ENCODE results near the gene NACA. TPM values are rescaled to one million over a fixed set of nuclear protein-coding genes. Genes with fewer than 3 reads are reported as not detected.

Gene NACA
- total and polyA plus RNA-seq, 2 experiments from 2014 or later: 1,081 to 2,495 TPM

DNA sequence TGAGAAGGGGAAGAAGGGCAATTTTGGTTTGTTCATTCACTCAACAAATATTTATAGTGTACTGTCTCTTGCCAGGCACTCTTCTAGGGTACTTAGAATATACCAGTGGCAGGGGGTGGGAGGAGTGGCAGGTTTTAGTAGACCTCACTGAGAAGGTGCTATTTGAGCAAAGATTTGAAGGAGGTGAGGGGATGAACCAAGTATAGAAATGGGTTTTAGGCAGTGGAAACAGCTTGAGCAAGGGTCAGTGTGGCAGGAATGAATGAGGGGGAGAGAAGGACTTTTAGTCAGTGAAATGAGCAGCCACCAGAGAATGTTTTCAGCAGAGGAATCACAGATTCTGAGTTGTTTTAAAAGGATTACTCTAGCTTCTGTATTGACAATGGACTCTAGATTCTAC lies 24.8 kb upstream of the NACA start (continued):
- TF ChIP-seq STAT1 (IDR thresholded peaks at IDR 0.05; ENCODE audit: unreplicated experiment): no peak
- TF ChIP-seq CREB1 (CRISPR knock-in tag; IDR thresholded peaks at IDR 0.05; ENCODE audit: low read depth): no peak
- no peak for TF ChIP-seq ETS1 (IDR thresholded peaks at IDR 0.05)
- TF ChIP-seq, protein P1, sequence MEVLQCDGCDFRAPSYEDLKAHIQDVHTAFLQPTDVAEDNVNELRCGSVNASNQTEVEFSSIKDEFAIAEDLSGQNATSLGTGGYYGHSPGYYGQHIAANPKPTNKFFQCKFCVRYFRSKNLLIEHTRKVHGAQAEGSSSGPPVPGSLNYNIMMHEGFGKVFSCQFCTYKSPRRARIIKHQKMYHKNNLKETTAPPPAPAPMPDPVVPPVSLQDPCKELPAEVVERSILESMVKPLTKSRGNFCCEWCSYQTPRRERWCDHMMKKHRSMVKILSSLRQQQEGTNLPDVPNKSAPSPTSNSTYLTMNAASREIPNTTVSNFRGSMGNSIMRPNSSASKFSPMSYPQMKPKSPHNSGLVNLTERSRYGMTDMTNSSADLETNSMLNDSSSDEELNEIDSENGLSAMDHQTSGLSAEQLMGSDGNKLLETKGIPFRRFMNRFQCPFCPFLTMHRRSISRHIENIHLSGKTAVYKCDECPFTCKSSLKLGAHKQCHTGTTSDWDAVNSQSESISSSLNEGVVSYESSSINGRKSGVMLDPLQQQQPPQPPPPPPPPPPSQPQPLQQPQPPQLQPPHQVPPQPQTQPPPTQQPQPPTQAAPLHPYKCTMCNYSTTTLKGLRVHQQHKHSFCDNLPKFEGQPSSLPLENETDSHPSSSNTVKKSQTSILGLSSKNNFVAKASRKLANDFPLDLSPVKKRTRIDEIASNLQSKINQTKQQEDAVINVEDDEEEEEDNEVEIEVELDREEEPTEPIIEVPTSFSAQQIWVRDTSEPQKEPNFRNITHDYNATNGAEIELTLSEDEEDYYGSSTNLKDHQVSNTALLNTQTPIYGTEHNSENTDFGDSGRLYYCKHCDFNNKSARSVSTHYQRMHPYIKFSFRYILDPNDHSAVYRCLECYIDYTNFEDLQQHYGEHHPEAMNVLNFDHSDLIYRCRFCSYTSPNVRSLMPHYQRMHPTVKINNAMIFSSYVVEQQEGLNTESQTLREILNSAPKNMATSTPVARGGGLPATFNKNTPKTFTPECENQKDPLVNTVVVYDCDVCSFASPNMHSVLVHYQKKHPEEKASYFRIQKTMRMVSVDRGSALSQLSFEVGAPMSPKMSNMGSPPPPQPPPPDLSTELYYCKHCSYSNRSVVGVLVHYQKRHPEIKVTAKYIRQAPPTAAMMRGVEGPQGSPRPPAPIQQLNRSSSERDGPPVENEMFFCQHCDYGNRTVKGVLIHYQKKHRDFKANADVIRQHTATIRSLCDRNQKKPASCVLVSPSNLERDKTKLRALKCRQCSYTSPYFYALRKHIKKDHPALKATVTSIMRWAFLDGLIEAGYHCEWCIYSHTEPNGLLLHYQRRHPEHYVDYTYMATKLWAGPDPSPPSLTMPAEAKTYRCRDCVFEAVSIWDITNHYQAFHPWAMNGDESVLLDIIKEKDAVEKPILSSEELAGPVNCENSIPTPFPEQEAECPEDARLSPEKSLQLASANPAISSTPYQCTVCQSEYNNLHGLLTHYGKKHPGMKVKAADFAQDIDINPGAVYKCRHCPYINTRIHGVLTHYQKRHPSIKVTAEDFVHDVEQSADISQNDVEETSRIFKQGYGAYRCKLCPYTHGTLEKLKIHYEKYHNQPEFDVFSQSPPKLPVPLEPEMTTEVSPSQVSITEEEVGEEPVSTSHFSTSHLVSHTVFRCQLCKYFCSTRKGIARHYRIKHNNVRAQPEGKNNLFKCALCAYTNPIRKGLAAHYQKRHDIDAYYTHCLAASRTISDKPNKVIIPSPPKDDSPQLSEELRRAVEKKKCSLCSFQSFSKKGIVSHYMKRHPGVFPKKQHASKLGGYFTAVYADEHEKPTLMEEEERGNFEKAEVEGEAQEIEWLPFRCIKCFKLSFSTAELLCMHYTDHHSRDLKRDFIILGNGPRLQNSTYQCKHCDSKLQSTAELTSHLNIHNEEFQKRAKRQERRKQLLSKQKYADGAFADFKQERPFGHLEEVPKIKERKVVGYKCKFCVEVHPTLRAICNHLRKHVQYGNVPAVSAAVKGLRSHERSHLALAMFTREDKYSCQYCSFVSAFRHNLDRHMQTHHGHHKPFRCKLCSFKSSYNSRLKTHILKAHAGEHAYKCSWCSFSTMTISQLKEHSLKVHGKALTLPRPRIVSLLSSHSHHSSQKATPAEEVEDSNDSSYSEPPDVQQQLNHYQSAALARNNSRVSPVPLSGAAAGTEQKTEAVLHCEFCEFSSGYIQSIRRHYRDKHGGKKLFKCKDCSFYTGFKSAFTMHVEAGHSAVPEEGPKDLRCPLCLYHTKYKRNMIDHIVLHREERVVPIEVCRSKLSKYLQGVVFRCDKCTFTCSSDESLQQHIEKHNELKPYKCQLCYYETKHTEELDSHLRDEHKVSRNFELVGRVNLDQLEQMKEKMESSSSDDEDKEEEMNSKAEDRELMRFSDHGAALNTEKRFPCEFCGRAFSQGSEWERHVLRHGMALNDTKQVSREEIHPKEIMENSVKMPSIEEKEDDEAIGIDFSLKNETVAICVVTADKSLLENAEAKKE (CRISPR knock-in tag; IDR thresholded peaks at IDR 0.05): no peak

GRCh38 chr12:56749359-56749758 lies 24.3 kb upstream of the NACA start:
- Histone ChIP-seq H3K4me2 (no peak overlapping the region), H3K4me3 (no peak overlapping the region), H4K20me1 (replicated peaks; ENCODE audit: insufficient read depth) (peaks cover 6% of the 10 kb centered on the region; the same call in 1 of the 2 replicates), H3K36me3 (ENCODE audit: insufficient read depth) (peaks cover 29% of the 10 kb centered on the region), H3K27me3 (ENCODE audit: insufficient read depth) (no peaks in the 10 kb centered on the region), H3F3A (replicated peaks; ENCODE audit: low read depth) (peaks cover 12% of the 10 kb centered on the region; the same call in 1 of the 2 replicates), H2AFZ (no peak overlapping the region), H3K4me1 (ENCODE audit: insufficient read depth) (peaks cover 7% of the 10 kb centered on the region; the same call in 1 of the 2 replicates), H3K27ac (ENCODE audit: low read depth) (peak overlapping the region; percentile 26; the same call in 1 of the 2 replicates), H3K9me2 (ENCODE audit: insufficient read depth) (no peaks in the 10 kb centered on the region), H3K79me2 (replicated peaks; ENCODE audit: insufficient read depth) (peaks cover 17% of the 10 kb centered on the region)
- DNase-seq (ENCODE audit: low spot score): no peak
- peaks cover 1% of the 10 kb centered on the region for H3K27me3 Mint-ChIP-seq (ENCODE audit: insufficient read depth, low read depth, poor library complexity)
- no peak overlapping the region for H3K27ac Mint-ChIP-seq
- H3K4me3 Mint-ChIP-seq: no peak overlapping the region
- peaks cover 12% of the 10 kb centered on the region; the same call in 2 of the 3 replicates for H3K4me1 Mint-ChIP-seq
- peaks cover 63% of the 10 kb centered on the region for H3K36me3 Mint-ChIP-seq (ENCODE audit: low read depth)
- no peaks in the 10 kb centered on the region for H3K9me3 Mint-ChIP-seq
- ATAC-seq: no peak
- no peak for TF ChIP-seq NANOG (IDR thresholded peaks at IDR 0.05; ENCODE audit: borderline replicate concordance)
- TF ChIP-seq, protein P2, sequence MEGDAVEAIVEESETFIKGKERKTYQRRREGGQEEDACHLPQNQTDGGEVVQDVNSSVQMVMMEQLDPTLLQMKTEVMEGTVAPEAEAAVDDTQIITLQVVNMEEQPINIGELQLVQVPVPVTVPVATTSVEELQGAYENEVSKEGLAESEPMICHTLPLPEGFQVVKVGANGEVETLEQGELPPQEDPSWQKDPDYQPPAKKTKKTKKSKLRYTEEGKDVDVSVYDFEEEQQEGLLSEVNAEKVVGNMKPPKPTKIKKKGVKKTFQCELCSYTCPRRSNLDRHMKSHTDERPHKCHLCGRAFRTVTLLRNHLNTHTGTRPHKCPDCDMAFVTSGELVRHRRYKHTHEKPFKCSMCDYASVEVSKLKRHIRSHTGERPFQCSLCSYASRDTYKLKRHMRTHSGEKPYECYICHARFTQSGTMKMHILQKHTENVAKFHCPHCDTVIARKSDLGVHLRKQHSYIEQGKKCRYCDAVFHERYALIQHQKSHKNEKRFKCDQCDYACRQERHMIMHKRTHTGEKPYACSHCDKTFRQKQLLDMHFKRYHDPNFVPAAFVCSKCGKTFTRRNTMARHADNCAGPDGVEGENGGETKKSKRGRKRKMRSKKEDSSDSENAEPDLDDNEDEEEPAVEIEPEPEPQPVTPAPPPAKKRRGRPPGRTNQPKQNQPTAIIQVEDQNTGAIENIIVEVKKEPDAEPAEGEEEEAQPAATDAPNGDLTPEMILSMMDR (conservative IDR thresholded peaks at IDR 0.05; ENCODE audit: low read depth in 2 of 2): no peak
- no peak for TF ChIP-seq EZH2phosphoT487 (IDR thresholded peaks at IDR 0.05; ENCODE audit: unreplicated experiment)
- TF ChIP-seq JUNB (IDR thresholded peaks at IDR 0.05; ENCODE audit: unreplicated experiment): no peak
- TF ChIP-seq EZH2 (IDR thresholded peaks at IDR 0.05; ENCODE audit: low read depth, unreplicated experiment): no peak
- TF ChIP-seq STAT1 (IDR thresholded peaks at IDR 0.05; ENCODE audit: unreplicated experiment): no peak
- no peak for TF ChIP-seq POLR2AphosphoS5 (IDR thresholded peaks at IDR 0.05; ENCODE audit: low read depth)
